Fibroblast of pulmonary artery (primary cell): ENCODE results near the gene AP3D1.

Experiments
- DNase-seq: peaks from one replicate; pipeline ENCODE4 v3.0.0-alpha.2; 2010; ENCODE audit warnings: low read depth
- H3K4me3 ChIP-seq: replicated peaks from 2 replicates; pipeline ENCODE4 v1.5.1; 2011; ENCODE audit warnings: low read depth, mild to moderate bottlenecking, control low read depth, low read length, moderate library complexity
- TF ChIP-seq, protein P1 (sequence below): IDR thresholded peaks from 2 replicates; pipeline ENCODE4 v1.5.1; 2011; ENCODE audit warnings: mild to moderate bottlenecking, control low read depth, low read length, inconsistent platforms; ENCODE audit errors: missing control alignments

The AP3D1 gene

DNA sequence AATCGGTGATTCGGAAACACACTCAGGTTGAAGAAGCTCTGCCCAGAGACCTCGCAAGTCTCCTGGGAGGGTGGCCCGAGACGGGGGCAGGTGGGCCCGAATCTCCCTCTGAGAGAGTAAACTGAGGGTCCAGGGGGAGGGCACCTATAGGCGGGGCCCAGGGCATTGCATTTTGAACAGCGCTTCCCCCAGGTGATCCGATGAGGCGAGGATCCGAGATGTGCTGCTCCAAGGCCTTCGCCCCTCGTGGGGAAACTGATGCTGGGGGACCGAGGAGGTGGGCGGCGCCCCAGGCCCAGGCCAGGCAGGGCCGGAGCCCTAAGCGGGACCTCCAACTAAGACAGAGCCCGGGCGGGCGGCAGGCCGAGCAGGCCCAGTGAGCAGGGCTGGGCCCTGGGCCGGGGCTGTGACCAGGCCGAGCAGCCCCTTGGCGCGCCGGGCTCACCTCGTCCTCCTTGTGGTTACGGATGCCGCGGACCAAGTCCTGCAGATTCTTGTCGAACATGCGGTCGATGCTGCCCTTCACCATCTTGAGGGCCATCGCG, 500 bp downstream of the AP3D1 start:
- H3K4me3 ChIP-seq: peak overlapping the region; percentile 91
- DNase-seq: no peak
- TF ChIP-seq, protein P1, sequence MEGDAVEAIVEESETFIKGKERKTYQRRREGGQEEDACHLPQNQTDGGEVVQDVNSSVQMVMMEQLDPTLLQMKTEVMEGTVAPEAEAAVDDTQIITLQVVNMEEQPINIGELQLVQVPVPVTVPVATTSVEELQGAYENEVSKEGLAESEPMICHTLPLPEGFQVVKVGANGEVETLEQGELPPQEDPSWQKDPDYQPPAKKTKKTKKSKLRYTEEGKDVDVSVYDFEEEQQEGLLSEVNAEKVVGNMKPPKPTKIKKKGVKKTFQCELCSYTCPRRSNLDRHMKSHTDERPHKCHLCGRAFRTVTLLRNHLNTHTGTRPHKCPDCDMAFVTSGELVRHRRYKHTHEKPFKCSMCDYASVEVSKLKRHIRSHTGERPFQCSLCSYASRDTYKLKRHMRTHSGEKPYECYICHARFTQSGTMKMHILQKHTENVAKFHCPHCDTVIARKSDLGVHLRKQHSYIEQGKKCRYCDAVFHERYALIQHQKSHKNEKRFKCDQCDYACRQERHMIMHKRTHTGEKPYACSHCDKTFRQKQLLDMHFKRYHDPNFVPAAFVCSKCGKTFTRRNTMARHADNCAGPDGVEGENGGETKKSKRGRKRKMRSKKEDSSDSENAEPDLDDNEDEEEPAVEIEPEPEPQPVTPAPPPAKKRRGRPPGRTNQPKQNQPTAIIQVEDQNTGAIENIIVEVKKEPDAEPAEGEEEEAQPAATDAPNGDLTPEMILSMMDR: no peak

DNA sequence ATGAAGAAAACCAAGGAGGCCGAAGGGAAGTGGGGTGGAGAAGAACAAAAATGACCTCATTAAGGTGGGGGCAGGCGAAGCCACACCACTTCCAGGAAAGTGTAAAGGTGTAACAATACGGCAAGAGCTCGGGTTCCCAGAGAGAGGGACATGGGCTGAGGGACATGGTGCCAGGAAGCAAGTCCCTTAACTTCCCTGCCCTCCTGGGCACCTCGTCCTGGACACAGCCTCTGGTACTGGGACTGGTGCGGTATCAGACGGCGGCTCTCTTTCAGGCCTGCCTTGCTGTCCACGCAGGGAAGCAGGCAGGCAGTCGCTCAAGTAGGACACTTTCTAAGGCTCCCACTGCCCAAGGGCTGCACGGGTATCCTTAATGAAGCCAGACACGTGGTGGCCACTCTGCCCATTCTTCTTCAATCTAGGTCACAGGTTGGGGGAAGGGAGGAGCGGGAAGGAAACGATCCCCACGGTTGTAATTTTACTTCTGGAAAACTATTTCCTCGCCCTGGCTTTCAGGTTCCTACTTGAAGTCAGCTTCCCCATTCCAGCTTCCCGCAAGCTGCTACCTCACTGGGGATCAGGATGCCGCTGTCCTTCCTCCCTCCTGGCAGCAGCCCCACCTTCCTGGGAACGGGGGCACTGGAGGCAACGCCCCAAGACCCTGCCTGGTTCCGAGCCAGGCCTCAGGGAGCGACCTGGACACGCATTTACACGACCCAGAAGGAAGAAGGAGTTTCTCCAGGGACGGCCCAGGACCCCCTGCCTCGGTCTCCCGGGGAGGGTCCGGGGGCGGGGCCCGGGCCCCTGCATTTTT, 1.2 kb downstream of the AP3D1 start:
- no peak for DNase-seq
- H3K4me3 ChIP-seq: peak overlapping the region; percentile 91
- TF ChIP-seq, protein P1: no peak

DNA sequence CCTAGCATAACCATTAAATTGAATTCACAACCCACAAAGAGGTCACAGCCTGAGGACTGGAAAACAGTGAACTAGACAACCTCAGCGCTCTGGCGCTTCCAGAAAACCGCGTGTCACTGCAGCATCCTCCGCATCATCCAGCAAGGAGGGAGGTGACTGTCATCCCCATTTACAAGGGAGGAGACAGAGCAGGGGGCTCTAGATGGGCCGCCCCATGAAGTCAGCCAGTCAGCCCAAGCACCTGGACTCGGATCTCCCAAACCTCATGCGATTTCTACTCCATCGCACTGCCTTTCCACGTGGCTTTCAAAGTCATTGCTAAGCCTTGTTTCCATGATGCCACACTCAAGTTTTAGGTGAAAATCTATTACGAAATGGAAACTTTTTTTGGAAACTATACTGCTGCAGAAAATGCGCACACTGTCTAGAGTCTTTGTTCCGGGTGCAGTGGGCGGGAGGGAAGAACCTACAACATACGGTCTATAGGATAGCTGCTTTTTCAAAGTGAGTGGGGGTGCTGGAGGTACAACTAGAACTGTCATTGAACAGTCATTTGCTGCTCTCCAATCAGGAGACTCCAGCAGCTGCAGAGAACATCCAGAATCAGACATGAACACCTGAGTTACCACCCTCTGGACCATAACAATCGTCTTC, 2.8 kb downstream of the AP3D1 start:
- DNase-seq: no peak
- TF ChIP-seq, protein P1: no peak
- no peak overlapping the region for H3K4me3 ChIP-seq

GRCh38 chr19:2145831-2146241, 5.5 kb downstream of the AP3D1 start:
- no peak for DNase-seq
- TF ChIP-seq, protein P1: no peak
- no peak overlapping the region for H3K4me3 ChIP-seq

- DNase-seq: no peak
- TF ChIP-seq, protein P1: no peak
- no peak overlapping the region for H3K4me3 ChIP-seq
Observed at GRCh38 chr19:2144190-2144589, 7.2 kb downstream of the AP3D1 start.

DNA sequence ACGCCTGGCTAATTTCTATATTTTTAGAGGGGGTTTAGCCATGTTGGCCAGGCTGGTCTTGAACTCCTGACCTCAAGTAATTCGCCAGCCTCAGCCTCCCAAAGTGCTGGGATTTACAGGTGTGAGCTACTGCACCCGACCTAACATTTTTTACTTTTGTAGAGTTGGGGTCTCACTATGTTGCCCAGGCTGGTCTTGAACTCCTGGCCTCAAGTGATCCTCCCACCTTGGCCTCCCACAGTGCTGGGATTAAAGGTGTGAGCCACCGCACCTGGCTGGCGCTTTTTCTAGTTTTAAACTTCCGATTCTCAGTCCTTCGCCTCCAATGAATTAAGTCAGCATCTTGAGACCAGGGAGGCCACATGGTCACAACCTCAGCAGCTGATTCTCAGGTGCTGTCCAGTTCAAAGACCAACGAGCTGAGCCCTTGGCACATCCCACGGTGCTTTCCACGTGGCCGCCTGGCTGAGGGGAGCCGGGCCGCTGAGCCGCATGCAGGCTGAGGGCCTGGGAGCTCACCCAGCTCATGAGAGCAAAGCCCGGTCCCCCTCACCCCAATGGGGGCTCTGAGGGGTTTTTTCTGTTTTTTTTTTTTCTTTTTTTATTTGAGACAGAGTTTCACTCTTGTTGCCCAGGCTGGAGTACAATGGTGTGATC, 9.1 kb downstream of the AP3D1 start:
- TF ChIP-seq, protein P1: no peak

More for the DNA sequence above, 9.1 kb downstream of the AP3D1 start:
- H3K4me3 ChIP-seq: no peak overlapping the region
- no peak for DNase-seq
